NCI-H2196 (cell line): ENCODE measurements around the gene NUFIP1.
"Not testable (repeated sequence)": the region's sequence is repeated elsewhere in the genome, so short reads cannot be mapped to it uniquely, and the experiment has no call there.

Experiments
- DNase-seq: peaks from one replicate; lab custom pipeline; 2025; ENCODE audit not compliant: unreplicated experiment; lab: John Stamatoyannopoulos, UW

NUFIP1 gene

DNA sequence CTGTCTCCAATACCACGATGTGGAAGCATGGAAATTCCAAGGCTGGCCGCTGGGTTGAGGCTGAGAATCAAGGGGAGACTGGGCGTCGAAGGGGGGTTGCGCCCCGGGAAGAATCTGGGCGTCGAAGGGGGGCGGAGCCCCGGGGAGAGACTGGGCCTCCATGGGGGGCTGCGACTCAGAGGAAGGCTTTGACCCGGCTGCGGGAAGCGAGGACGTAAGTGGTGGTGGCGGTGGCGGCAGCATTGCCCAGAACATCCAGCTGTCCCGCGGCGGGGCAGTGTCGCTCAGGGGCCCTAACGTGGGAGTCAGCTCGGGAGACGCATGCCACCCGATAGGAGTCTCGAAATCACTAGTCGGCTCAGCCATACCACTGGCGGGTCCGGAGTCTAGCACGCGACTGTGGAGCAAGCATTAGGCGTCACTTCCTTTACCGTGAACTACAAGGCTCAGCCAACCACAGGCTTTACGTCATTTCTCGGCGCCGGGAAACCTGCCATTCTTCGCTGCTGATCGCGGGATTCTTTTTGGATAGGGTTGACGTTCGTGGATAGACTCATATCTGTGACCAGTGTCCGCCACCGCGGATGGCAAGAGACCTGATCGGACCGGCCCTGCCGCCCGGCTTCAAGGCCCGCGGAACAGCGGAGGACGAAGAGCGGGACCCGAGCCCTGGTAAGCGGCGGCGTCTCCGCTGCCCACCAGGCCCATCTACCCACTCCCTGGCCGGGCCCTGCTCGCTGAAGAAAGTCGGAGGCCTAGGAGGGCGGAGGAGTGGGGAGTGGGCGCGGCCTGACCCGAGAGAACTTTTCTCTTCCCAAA is at the start of gene NUFIP1, which contains the start of gene GPALPP1:
TSS of gene NUFIP1 (minus strand) at position 401 of the 819 bp plus-strand sequence. CDS start at position 366, 35 bp downstream.
TSS of gene GPALPP1 (plus strand) at position 468 of the 819 bp plus-strand sequence. CDS start at position 585, 117 bp downstream.
- DNase-seq, result peak; percentile 76

DNA sequence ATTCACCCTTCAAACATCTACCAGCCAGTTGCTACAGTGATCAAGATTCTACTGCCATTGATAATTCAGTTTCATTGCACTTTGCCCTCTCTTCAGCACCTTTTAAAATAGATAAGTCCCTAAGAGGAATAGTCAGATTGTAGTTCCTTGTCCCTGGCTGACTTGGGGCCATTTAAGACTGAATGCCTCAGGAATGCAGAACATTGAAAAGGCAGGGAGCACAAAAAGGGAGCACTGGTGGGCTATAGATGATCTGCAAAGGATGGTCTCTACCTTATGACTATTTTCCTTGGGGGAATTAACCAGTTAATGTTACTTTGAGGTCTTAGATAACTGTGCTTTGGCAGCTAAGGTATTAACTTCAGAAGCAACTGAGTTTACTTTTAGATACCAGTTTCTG is 46.9 kb upstream of the NUFIP1 start:
- DNase-seq, result no peak

DNA sequence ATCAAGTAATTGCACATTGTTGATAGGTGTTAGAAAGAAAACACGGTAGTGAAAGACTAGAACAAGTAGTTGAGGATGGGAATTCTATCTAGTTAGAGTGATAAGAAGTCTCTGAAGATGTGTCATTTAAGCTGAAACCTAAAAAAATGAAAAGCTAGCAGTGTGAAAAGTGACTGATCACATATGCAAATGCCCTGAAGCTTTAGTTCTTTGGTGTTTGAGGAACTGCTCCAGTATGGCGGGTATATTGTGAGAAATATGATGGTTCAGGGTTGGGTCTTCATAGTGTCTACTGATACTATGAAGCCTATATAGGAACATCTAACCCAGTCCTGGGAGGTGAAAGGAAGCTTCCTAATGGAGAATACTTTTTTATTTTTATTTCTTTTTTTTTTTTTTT is 45.1 kb upstream of the NUFIP1 start:
- no peak for DNase-seq

DNA sequence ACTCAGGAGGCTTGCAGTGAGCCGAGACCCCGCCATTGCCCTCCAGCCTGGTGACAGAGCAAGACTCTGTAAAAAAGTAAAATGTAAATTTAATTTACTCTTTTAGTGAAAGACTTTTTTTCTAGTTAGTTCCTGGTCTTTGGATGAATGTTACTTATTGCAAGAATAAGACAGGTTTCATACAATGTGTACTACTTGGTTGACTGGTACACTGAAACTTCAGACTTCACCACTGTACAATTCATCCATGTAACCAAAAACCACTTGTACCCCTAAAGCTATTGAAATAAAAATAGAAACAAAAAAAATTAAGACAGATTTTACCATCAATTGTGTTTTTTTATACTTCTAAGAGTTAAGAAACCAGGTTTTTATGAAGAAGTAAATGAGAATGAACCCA is 35.6 kb upstream of the NUFIP1 start:
- no peak for DNase-seq

DNA sequence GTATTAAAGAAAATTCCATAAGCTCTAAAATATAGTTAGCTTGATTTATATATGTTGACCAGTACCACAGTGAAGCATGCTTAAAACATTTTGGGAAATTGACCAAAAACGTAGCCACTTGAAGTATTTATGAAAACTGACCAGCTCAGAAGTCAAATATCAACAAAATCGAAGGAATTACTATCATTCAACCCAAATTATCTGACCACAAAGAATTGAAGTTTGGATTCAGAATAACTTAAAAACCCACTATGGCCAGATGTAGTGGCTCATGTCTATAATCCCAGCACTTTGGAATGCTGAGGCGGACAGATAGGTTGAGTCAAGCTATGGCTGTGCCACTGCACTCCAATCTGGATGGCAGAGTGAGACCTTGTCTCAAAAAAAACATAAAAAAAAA is 32.0 kb upstream of the NUFIP1 start:
- DNase-seq, result no peak

DNA sequence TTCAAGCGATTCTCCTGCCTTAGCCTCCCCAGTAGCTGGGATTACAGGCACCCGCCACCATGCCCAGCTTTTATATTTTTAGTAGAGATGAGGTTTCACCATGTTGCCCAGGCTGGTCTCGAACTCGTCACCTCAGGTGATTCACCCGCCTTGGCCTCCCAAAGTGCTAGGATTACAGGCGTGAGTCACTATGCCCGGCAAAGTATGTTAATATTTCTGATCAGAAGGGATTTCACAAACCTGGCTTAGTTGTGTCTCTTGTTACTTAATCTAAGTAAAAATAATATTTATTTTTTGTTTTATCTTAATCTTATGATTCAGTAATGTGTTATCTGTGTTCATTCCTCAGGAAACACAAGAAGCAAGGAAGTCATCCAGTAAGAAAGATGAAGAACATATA is 30.7 kb upstream of the NUFIP1 start:
- DNase-seq, result not testable (repeated sequence)

DNA sequence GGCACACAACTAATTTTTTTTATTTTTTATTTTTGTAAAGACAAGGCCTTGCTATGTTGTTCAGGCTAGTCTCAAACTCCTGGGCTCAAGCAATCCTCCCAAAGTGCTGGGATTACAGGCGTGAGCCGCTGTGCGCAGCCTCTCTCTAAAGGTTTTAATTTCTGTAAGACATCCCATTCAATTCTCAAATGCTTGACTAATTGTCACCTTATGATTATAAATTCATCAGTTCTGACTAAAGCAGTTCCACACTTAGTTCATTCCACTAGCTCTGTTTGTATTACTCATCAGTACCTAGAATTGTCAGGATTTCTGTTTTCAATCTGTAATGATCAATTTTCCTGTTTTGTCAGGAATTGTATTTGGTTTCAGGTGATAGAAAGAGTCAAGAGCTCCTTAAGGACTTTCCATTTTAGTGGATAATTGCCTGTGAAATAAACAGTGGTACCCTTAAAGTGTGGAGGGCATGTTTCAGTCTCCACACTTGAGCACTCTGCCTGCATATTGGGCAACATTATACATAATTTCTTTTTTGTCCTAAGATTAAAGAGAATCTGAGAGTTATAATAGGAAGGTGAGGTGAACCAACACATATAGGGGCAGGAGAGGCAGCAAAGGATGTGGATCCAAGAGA is 27.6 kb upstream of the NUFIP1 start:
- no peak for DNase-seq

DNA sequence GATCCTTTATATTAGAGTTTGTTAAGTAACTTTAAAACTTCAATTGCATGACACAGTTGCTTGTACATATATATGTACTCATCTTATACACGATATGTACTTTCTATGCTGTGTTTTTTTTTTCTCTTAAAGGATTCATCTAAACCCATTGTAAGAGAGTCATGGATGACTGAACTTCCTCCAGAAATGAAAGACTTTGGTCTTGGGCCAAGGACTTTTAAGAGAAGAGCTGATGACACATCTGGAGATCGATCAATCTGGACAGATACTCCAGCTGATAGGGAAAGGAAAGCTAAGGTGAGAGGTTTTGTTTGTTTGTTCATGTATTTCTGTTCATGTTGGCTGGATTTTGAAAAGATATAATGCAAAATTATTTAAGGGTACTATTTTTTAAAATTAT is 26.0 kb upstream of the NUFIP1 start:
- no peak for DNase-seq

DNA sequence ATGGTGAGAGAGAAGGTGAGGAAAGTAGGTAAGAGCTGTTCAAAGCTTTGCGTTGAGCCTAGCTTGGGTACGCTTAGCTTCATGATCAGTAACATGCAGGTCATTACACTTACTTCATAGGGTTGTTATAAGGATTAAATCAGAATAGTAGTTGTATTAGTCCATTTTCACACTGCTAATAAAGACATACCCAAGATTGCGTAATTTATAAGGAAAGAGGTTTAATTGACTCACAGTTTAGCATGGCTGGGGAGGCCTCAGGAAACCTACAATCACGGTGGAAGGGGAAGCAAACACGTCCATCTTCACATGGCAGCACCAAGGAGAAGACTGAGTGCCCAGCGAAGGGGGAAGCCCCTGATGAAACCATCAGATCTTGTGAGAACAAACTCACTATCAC is 21.9 kb upstream of the NUFIP1 start:
- no peak for DNase-seq

DNA sequence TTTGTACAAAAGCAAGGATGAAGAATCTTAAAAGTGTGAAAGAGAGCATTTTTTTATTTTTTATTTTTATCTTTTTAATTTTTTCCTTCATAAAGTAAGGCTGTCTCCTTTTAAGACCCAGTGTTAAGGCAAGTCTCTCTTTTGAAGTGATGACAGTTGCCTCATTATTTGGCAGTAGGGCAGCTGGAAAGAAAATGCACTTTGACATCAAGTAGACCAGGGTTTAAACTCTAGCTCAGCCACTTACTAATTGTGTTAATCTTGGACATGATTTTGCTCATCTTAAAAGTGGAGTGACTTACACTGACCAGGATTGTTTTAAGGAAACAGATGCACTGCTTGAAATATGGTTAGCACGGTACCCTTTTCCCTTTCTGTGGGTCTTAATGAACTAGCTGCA is 18.6 kb upstream of the NUFIP1 start:
- DNase-seq, result no peak

DNA sequence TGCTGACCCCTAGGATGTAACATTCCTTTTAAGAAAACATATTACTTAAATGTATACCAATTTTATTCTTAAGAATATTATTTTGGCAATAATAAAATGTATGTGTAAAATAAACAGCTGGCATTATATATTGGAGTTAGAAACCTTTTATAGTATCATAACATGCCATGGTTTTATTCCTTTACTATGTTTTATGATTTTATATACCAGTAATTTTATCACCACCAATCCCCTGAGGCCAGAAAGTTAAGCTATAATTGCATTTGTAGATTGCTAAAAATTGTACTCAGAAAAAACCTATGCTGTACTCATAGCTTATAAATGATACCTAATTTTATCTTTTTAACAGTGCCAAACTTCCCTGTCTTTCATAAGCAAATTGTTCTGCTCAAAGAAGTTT is 18.0 kb upstream of the NUFIP1 start:
- DNase-seq, result no peak

DNA sequence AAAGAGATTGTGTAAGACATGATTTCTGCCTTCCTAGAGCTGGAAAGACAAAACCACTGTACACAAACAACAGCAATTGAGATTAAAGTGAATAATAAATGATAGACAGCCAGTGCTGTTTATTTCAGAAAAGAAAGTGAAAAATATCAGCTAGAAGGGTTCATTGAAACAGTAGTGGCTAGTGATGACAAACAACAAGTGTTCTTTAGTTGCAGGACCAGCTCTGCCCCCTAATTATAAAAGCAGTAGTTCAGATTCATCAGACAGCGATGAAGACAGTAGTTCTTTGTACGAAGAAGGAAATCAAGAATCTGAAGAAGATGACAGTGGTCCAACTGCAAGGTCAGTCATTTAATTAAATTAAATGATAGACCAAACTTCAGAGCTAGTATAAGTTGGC is 14.8 kb upstream of the NUFIP1 start:
- DNase-seq, result no peak

DNA sequence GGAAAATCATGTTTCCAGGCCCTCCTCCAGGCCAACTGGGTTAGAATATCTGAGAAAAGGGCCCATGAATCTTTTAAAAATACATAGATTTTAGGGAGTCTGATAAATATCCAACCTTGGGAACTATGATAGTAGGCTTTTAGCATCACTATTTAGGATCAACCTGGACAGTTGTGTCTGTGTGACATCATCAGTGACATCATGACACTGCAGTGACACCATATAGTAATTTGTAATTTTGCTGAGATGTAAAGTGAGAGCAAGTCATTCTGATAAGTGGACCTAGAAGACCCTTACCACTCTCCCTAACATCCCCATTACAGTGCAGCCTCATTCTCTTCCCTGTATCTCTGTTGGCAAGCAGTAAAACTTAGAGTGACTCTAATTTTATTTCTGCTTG is 14.1 kb upstream of the NUFIP1 start:
- no peak for DNase-seq

DNA sequence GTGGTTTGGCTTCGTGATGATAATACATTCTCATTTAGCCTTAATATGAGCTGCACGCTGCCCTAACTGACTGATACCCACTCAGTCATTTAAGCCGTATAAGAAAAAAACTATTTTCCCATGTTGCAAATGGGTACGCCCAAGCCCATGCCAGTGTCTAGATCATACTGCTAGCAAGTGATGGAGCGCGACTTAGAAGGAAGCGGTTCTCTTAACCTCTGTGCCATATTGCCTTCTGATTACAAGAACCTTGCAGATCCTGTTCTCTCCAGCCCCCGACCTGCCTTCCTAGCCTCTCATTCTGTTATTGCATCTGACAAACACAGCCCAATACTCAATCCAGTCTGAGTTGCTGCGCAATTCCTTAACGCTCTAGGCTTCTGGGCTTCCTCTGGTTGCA is 670 bp upstream of the NUFIP1 start:
- DNase-seq, result no peak

DNA sequence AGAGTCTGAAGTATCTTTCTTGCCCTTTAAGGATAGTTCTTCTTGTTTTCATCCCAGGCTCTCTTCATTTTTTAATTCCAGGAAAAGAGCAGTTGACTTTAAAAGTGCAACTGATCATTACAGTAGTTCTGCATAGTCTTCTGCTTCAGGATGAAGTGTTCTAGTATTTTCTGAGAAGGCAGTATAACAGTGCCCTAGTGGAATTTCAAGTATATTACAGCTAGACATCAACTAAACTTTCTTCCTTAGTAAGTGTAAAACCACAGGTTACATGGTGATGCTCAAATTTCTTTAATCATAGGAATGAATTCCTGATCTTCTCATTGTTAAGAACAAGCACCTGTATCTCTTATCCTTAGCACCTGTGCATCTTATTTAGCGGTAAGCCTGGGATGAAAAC is 10.9 kb downstream of the NUFIP1 start:
- no peak for DNase-seq

DNA sequence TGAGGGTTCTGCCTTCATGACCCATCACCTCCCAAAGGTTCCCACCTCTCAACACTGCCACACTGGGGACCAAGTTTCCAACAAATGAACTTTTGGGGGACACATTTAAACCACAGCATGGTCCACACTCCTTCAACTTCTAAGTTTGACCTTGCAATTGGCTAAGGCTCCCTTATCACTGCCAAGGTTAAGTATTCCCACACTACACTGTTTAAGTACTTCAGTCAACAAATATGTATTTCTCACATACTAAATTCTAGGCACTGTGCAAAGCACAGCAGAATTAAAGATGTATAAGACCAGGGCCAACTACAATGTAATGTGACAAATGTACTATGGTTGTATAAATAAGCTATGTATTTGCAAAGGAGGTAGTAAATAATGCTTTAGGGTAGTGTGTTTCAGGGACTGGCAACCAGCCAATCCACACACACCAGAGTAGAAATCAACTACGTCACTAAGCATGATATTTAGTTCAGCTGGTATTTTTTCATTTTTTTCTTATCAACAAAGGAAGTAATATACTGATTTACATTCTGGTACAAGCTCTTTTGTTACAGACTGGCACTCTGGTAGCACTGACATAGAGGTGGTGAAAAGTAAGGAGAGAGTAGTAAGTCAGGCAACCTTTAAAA is 12.2 kb downstream of the NUFIP1 start:
- no peak for DNase-seq

DNA sequence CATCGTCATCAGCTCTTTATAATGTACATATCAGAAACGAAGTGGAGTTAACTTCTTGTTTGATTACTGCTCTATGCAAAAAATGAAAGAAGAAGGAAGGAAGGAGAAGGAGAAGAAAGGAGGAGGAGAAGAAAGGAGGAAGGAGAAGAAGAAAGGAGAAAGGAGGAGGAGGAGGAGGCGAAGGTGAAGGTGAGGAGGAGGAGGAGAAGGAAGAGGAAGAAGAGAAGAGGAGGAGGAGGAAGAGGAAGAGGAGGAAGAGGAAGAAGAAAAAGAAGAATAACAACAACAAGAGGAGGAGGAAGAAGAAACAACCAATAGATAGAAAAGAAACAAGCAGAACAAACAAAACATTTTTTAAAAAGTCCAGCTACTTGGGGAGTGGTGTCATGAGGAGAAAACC is 13.1 kb downstream of the NUFIP1 start:
- no peak for DNase-seq

DNA sequence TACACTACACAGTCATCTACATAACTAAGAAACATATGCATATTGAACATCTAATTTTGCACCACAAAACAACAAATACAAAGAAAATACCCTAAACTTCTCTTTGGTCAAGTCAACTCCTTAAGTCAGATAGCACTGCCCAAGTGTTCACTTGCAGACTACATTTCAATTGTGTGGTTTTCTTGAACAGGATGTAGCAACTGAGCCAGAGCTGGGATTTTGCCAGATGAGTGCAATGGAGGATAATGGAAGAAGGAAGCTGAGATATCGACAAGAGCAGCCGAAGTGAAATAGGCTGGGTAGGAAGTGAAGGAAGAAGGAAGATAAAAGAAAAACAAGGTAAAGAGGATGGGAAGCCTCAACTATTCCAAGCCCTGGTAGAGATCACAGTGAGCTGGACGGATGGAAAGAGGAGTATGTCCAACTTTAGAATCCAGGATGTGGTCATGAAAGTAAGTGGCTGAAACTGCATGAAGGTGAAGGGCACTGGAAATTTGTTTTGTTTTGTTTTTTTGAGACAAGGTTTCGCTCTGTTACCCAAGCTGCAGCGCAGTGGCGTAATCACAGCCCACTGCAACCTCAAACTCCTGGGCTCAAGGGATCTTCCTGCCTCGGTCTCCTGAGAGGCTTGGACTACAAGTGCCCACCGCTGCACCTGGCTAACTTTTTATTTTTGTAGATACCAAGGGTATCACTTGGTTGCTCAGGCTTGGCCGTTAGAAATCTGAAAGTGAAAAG is 15.0 kb downstream of the NUFIP1 start:
- no peak for DNase-seq

DNA sequence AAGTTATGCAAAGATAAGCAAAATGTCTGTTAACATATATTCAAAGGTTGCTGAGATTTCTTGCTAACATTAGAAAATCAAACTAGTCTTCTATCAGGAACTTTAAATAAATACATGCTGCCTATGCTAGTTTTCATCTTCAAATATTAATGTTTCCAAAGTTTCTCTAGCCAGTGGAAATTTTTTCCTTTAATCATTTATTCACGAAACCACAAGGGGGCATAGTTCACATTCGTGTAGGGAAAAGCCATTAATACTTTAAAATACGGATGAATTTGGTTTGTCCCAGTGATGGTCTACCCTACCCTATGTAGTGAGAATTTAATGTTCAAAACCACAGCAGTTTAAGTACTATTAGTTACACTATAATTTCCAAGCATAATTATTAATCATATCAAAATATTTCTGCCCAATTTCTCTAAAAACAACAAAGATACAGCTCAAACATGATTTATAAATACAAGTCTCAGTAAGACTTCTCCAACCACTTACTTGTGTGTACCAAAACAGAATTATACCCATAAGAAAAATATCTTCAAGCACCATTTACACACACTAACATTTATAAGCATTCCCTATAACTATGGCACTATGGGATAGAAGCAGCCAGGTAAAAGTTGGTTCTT is 16.2 kb downstream of the NUFIP1 start:
- no peak for DNase-seq

DNA sequence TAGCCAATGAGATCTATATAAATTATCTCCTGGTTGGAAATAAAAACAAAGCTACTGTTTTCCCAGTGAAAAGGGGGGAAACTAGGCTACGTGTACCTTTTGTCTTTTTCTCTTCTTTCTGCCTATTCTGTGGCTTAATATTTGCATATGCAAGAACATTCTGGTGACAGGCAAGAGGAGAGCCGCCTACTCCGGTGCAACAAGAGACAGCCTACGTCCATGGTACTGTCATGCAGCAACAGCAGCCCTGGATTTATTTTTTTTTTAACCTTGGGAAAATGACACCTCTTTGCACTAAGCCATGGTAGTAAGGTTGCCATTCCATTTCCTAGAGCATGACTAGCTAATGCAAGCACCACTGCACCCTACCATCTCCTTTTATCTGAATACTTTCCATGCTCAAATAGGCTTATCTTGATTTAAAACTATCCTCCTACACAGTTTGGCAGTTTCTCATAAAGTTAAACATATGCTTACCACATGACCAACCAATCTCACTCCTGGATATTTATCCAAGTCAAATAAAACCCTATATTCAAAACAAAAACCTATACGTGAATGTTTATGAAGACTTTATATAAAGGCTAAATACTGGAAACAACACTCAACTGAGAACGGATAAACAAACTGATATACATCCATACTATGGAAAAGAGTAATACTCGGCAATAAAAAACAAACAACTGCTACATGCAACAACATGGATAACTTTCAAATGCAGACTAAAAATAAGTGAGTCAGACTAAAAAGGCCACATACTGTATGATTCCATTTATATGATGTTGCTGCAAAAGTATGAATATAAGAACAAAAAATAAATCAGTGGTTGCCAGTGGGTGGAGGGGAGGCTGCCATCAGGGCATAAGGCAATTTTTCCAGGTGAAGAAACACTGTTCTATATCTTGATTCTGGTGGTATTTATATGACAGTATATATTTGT is 17.3 kb downstream of the NUFIP1 start:
- no peak for DNase-seq
